GM10248 (cell line): Measurements from ENCODE around the gene ATP2B1.

Experiments
- CTCF ChIA-PET: fragments of 300-600 bp; sonication (Branson Sonifier 250); formaldehyde crosslinking; extraction: SDS; loops from one replicate; lab custom pipeline; 2021; ENCODE audit warnings: antibody characterized with exemption; lab: Yijun Ruan, JAX
- POLR2A ChIA-PET: fragments of 350-650 bp; sonication (Branson Sonifier 250); formaldehyde crosslinking; extraction: SDS; loops from one replicate; lab custom pipeline; 2020; ENCODE audit warnings: antibody characterized with exemption; lab: Yijun Ruan, JAX
- DNase-seq: peaks from one replicate; pipeline ENCODE4 v3.0.0; 2012; ENCODE audit errors: extremely low spot score
- TF ChIP-seq, protein P1 (sequence below): IDR thresholded peaks from 2 replicates; pipeline ENCODE4 v1.5.1; 2012; ENCODE audit warnings: mild to moderate bottlenecking, low read depth; ENCODE audit errors: extremely low read depth, missing control alignments, control extremely low read depth

ATP2B1 gene

DNA sequence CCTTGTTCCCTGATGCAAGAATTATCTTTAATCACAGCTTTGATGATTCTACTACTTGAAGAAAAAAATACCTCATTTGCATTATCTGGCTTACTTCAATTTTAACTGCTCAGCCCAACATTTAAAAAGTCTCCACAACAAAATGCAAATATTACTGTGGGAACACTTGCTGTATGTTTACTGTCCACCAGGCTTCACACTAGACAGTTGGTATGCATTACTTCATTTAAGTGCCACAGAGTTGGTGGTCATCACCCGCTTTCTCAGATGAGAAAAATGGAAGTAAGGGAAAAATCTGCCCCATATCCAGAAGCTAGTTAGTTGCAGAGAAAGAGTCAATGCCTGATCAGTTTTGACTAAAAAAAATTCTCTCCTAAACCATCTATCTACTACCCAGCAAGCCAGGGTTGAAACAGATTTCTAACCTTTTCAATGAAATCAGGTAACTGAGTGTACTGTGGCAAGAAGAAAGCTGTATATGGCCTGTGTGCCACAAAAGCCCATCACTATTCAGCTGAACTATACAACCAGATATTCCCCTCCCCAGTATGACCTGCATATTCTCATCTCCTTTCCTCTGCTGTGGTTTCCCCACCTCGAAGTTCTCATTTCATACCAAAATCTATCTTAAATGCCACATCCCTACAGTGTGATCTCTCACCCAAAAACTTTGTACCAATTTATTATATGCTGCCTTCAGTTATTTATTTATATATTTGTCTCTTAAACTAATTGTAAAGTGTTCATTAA, 90.3 kb downstream of the ATP2B1 start:
- POLR2A ChIA-PET, result no interaction called here
- TF ChIP-seq, protein P1, sequence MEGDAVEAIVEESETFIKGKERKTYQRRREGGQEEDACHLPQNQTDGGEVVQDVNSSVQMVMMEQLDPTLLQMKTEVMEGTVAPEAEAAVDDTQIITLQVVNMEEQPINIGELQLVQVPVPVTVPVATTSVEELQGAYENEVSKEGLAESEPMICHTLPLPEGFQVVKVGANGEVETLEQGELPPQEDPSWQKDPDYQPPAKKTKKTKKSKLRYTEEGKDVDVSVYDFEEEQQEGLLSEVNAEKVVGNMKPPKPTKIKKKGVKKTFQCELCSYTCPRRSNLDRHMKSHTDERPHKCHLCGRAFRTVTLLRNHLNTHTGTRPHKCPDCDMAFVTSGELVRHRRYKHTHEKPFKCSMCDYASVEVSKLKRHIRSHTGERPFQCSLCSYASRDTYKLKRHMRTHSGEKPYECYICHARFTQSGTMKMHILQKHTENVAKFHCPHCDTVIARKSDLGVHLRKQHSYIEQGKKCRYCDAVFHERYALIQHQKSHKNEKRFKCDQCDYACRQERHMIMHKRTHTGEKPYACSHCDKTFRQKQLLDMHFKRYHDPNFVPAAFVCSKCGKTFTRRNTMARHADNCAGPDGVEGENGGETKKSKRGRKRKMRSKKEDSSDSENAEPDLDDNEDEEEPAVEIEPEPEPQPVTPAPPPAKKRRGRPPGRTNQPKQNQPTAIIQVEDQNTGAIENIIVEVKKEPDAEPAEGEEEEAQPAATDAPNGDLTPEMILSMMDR, result no peak
- no peak for DNase-seq
- CTCF ChIA-PET, result interaction anchor here (0.9 to 1.8 kb wide), 7 partner anchors 10 to 55 kb away, joined by 3 to 7 read pairs (median 3); no protein-coding TSS in a partner anchor

DNA sequence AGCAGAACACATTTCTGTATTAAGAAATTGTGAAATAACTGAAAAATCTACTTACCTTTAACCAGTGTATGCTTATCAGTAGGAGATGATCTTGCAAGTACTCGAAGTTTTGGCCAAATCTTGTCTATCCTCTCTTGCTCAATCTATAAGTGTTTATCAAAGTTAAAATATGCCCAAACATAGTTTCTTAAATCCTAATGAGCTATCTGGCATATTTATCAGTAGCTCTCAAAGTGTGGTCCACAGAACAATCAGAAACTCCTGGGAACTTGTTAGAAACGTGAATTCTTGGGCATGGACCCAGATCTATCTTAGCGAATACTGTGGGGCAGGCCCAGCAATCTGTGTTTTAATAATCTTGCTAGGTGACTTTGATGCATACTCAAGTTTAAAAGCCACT, 98.3 kb downstream of the ATP2B1 start:
- POLR2A ChIA-PET, result no interaction called here
- CTCF ChIA-PET, result interaction anchor here (1.0 to 2.8 kb wide), 2 partner anchors 12 to 24 kb away, joined by 3 to 14 read pairs; no protein-coding TSS in a partner anchor

DNA sequence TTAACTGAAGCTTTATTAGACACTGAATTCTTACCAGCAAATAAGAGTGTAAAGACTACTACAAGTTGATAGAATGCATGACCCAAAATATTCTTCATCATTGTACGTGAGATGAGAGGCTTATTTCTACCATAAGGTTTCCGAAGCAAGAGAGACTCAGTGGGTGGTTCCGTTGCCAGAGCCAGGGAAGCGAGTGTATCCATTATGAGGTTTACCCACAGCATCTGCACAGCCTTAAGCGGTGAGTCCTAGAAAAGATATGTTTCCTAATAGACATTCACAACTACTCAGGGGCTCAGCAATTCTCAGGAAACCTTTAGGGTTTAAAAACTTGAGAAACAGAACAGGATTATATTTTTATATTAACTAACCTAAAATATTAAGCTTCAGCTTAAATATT, 105.0 kb downstream of the ATP2B1 start:
- DNase-seq, result no peak
- ChIA-PET CTCF (interaction anchor here (1.3 to 1.9 kb wide), 3 partner anchors 10 to 60 kb away, joined by 3 to 7 read pairs (median 5); no protein-coding TSS in a partner anchor), POLR2A (no interaction called here)
- TF ChIP-seq, protein P1, result no peak

More for the DNA sequence above, 98.3 kb downstream of the ATP2B1 start:
- no peak for DNase-seq
- TF ChIP-seq, protein P1, result no peak

DNA sequence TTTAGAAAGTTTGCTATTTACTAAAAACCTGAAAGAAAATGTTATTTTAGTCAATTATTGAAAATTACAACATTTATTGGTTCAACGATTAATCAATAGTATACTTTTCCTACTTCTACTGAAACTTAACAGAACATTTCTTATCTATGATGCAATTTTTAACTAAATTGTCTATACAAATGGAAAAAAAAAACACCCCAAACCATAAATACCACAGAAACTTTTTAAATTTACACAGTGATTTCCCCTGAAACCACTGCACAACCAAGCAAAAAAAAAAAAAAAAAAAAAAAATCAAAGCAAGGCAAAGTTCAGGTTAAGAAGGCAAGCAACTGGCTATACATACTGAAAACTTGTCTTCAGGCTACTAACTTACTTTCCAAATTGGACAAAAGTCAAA, 110.9 kb downstream of the ATP2B1 start:
- CTCF ChIA-PET, result interaction anchor here (1.0 to 3.7 kb wide), 6 partner anchors 9 to 55 kb away, joined by 3 to 14 read pairs (median 4); no protein-coding TSS in a partner anchor
- POLR2A ChIA-PET, result no interaction called here
- no peak for DNase-seq
- TF ChIP-seq, protein P1, result no peak

DNA sequence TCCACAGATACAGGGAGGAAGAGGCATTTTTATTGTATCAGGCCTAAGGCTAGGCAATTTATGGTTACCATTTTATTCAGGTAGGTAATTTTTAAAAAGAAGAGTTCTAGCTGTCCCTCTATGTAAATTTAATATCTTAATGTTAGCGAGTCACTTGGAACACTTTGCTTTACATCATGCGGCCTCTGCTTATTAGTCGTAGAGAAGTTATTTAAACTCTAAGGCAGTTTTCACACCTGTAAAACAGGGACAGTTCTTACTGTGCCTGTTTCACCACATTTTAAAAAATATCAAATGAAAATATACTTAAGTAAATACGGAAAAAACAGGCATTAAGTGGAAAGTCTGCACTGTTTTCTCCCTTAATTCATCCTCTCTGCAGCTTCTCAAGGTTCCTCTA, 111.4 kb downstream of the ATP2B1 start:
- POLR2A ChIA-PET, result no interaction called here
- CTCF ChIA-PET, result interaction anchor here (1.0 to 3.7 kb wide), 4 partner anchors 8 to 35 kb away, joined by 3 to 14 read pairs (median 4); no protein-coding TSS in a partner anchor
- TF ChIP-seq, protein P1, result no peak
- no peak for DNase-seq

DNA sequence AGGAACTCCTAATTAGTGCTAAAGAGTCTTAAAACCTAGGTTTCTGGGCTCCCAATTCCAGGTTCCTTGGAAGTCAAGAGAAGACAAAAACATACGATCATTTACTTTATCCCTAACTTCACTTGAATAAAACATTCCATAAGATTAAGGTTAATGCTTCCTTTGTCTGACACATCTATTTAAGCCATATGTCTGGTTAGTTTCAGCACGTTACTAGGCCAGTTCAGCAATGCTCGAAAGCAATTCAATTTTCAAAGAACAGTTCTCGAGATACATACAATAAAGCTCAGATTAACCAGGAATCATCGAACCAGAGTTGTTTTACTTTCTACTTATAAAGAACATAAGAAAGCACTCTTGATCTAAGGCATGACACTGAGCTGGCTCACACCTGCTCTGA, 114.8 kb downstream of the ATP2B1 start:
- DNase-seq, result no peak
- POLR2A ChIA-PET, result no interaction called here
- CTCF ChIA-PET, result interaction anchor here (0.9 to 2.2 kb wide), 3 partner anchors 10 to 50 kb away, joined by 3 to 5 read pairs (median 3); no protein-coding TSS in a partner anchor
- TF ChIP-seq, protein P1, result no peak
